ENCODE data around the gene RIPOR3. TPM values are rescaled to one million over a fixed set of nuclear protein-coding genes. Genes with fewer than 3 reads are reported as not detected.

The RIPOR3 gene
- total RNA-seq, 1 donor from 2014 or later: 0.31 TPM

DNA sequence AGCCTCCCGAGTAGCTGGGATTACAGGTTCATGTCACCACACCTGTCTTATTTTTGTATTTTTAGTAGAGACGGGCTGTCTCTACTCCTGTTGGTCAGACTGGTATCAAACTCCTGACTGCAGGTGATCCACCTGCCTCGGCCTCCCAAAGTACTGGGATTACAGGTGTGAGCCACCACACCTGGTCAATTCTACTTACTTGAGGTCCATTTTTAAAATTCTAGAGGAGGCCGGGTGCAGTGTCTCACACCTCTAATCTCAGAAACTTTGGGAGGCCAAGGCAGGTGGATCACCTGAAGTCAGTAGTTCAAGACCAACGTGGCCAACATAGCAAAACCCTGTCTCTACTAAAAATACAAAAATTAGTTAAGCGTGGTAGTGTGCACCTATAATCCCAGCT lies 7.8 kb downstream of the RIPOR3 start:
- H3K27ac Mint-ChIP-seq: no peak overlapping the region
- no peaks in the 10 kb centered on the region for H3K9me3 Mint-ChIP-seq (ENCODE audit: low read depth)
- TF ChIP-seq, protein P1, sequence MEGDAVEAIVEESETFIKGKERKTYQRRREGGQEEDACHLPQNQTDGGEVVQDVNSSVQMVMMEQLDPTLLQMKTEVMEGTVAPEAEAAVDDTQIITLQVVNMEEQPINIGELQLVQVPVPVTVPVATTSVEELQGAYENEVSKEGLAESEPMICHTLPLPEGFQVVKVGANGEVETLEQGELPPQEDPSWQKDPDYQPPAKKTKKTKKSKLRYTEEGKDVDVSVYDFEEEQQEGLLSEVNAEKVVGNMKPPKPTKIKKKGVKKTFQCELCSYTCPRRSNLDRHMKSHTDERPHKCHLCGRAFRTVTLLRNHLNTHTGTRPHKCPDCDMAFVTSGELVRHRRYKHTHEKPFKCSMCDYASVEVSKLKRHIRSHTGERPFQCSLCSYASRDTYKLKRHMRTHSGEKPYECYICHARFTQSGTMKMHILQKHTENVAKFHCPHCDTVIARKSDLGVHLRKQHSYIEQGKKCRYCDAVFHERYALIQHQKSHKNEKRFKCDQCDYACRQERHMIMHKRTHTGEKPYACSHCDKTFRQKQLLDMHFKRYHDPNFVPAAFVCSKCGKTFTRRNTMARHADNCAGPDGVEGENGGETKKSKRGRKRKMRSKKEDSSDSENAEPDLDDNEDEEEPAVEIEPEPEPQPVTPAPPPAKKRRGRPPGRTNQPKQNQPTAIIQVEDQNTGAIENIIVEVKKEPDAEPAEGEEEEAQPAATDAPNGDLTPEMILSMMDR (IDR thresholded peaks at IDR 0.05; ENCODE audit: unreplicated experiment): no peak
- peaks cover 2% of the 10 kb centered on the region for H3K27me3 Mint-ChIP-seq
- no peaks in the 10 kb centered on the region for H3K36me3 Mint-ChIP-seq (ENCODE audit: insufficient read depth)
- peaks cover 7% of the 10 kb centered on the region for H3K4me1 Mint-ChIP-seq (ENCODE audit: low read depth)
- no peak overlapping the region for H3K4me3 Mint-ChIP-seq (ENCODE audit: low read depth)
- no peak for DNase-seq (ENCODE audit: low spot score, unreplicated experiment)

- no peak overlapping the region for H3K27ac Mint-ChIP-seq
Observed at GRCh38 chr20:50682947-50683530, 8.3 kb downstream of the RIPOR3 start.

GRCh38 chr20:50682065-50682464 lies 9.3 kb downstream of the RIPOR3 start:
- no peaks in the 10 kb centered on the region for H3K9me3 Mint-ChIP-seq (ENCODE audit: low read depth)
- no peaks in the 10 kb centered on the region for H3K27me3 Mint-ChIP-seq
- DNase-seq (ENCODE audit: low spot score, unreplicated experiment): no peak
- no peaks in the 10 kb centered on the region for H3K36me3 Mint-ChIP-seq (ENCODE audit: insufficient read depth)
- TF ChIP-seq, protein P1 (IDR thresholded peaks at IDR 0.05; ENCODE audit: unreplicated experiment): no peak
- H3K27ac Mint-ChIP-seq: no peak overlapping the region
- peaks cover 9% of the 10 kb centered on the region for H3K4me1 Mint-ChIP-seq (ENCODE audit: low read depth)
- H3K4me3 Mint-ChIP-seq (ENCODE audit: low read depth): no peak overlapping the region

More at GRCh38 chr20:50682947-50683530, 8.3 kb downstream of the RIPOR3 start:
- no peaks in the 10 kb centered on the region for H3K9me3 Mint-ChIP-seq (ENCODE audit: low read depth)
- H3K27me3 Mint-ChIP-seq: no peaks in the 10 kb centered on the region
- no peaks in the 10 kb centered on the region for H3K36me3 Mint-ChIP-seq (ENCODE audit: insufficient read depth)
- H3K4me3 Mint-ChIP-seq (ENCODE audit: low read depth): no peak overlapping the region
- H3K4me1 Mint-ChIP-seq (ENCODE audit: low read depth): peaks cover 9% of the 10 kb centered on the region
- TF ChIP-seq, protein P1 (IDR thresholded peaks at IDR 0.05; ENCODE audit: unreplicated experiment): no peak
- DNase-seq (ENCODE audit: low spot score, unreplicated experiment): no peak

DNA sequence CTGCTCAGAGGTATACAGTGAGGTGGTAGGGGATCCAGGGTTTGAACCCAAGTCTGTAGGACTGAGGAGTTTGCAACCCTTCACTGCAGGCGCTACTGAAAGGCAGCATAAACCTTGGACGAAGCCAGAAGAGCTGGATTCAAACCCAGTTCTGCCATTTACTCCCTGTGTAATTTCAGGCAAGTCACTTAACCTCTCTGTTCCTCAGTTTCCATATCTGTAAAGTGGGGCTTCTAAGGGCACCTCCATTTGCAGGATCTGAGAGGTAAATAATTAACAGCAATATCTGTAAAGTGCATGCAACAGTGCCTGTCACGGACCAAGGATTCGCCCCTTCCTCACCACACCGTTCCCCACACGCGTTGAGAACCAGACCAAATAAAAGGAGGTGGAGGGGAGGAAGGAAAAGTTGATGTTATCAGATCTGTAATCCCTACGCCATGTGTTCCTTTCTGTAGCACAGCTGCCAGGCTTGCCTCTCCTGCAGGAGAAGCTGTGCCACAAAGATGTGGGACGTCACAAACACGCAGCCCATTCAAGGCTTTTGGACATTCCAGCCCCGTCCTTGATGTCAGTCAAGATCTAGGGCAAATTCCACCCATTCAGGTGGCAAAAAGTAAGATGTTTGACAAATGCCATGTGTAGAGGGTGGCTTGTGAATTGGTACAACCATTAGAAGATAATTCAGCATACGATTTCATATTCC lies 9.8 kb downstream of the RIPOR3 start:
- DNase-seq (ENCODE audit: low spot score, unreplicated experiment): no peak
- Mint-ChIP-seq H3K9me3 (ENCODE audit: low read depth) (no peaks in the 10 kb centered on the region), H3K4me1 (ENCODE audit: low read depth) (peaks cover 9% of the 10 kb centered on the region), H3K4me3 (ENCODE audit: low read depth) (no peak overlapping the region), H3K36me3 (ENCODE audit: insufficient read depth) (no peaks in the 10 kb centered on the region), H3K27ac (no peak overlapping the region), H3K27me3 (no peaks in the 10 kb centered on the region)
- TF ChIP-seq, protein P1 (IDR thresholded peaks at IDR 0.05; ENCODE audit: unreplicated experiment): no peak

- DNase-seq (ENCODE audit: low spot score, unreplicated experiment): no peak
- H3K9me3 Mint-ChIP-seq (ENCODE audit: low read depth): no peaks in the 10 kb centered on the region
- no peak overlapping the region for H3K27ac Mint-ChIP-seq
- no peaks in the 10 kb centered on the region for H3K27me3 Mint-ChIP-seq
- H3K4me1 Mint-ChIP-seq (ENCODE audit: low read depth): peaks cover 9% of the 10 kb centered on the region
- TF ChIP-seq, protein P1 (IDR thresholded peaks at IDR 0.05; ENCODE audit: unreplicated experiment): no peak
- H3K36me3 Mint-ChIP-seq (ENCODE audit: insufficient read depth): no peaks in the 10 kb centered on the region
- H3K4me3 Mint-ChIP-seq (ENCODE audit: low read depth): no peak overlapping the region
Observed at GRCh38 chr20:50680105-50680960, 11.0 kb downstream of the RIPOR3 start.

Measured in progenitor cell of endocrine pancreas (in vitro differentiated cells).